HL-60 (cell line): Measurements from ENCODE around the gene RPS6KA3.

Experiments used
- DNase-seq, 2 experiments: peaks; one replicate each; pipeline ENCODE4 v3.0.0-alpha.2; 2010 to 2020; ENCODE audit warnings: low read depth in 1 of 2, low spot score in 1 of 2
- H3K27ac ChIP-seq: fragments of 250-450 bp; sonication (Bioruptor Pico); replicated peaks from 2 replicates; pipeline ENCODE4 v1.5.1; 2020; ENCODE audit warnings: mild to moderate bottlenecking, moderate library complexity
- H3K27me3 ChIP-seq: fragments of 250-450 bp; sonication (Bioruptor Pico); 2 replicates; pipeline ENCODE4 v1.5.1; 2021; ENCODE audit warnings: mild to moderate bottlenecking, moderate library complexity; ENCODE audit not compliant: insufficient read depth, poor library complexity, severe bottlenecking
- H3K4me3 ChIP-seq: replicated peaks from 2 replicates; pipeline ENCODE4 v1.5.1; 2011; ENCODE audit warnings: mild to moderate bottlenecking, control low read depth, low read length; ENCODE audit not compliant: insufficient read depth
- CTCF ChIP-seq: IDR thresholded peaks from one replicate; pipeline ENCODE4 v1.5.1; 2011; ENCODE audit warnings: low read length, control low read depth, inconsistent platforms; ENCODE audit not compliant: insufficient read depth
- GABPA ChIP-seq: IDR thresholded peaks from 2 replicates; pipeline ENCODE4 v1.6.1; 2012; ENCODE audit warnings: low read depth
- POLR2AphosphoS5 ChIP-seq: IDR thresholded peaks from 2 replicates; pipeline ENCODE4 v1.6.1; 2012; ENCODE audit warnings: low read depth
- REST ChIP-seq: IDR thresholded peaks from 2 replicates; pipeline ENCODE4 v1.6.1; 2012; ENCODE audit warnings: low read depth; ENCODE audit not compliant: insufficient replicate concordance
- SPI1 ChIP-seq: IDR thresholded peaks from 2 replicates; pipeline ENCODE4 v1.6.1; 2012; ENCODE audit warnings: low read depth, mild to moderate bottlenecking, borderline replicate concordance

The RPS6KA3 gene

GRCh38 chrX:20111271-20111670 is 155.4 kb downstream of the RPS6KA3 start:
- H3K27ac ChIP-seq, result no peak overlapping the region
- TF ChIP-seq GABPA (no peak), CTCF (no peak), REST (no peak), SPI1 (no peak), POLR2AphosphoS5 (no peak)
- no peak for DNase-seq
- H3K27me3 ChIP-seq, result no peaks in the 10 kb centered on the region
- H3K4me3 ChIP-seq, result no peak overlapping the region

- Histone ChIP-seq H3K27ac (no peak overlapping the region), H3K4me3 (no peak overlapping the region), H3K27me3 (no peaks in the 10 kb centered on the region)
- no peak for DNase-seq
- TF ChIP-seq GABPA (no peak), SPI1 (no peak), CTCF (no peak), POLR2AphosphoS5 (no peak), REST (no peak)
Observed at GRCh38 chrX:20101934-20102581, 164.7 kb downstream of the RPS6KA3 start.
